Measurements from ENCODE around the gene TEX54.

DNA sequence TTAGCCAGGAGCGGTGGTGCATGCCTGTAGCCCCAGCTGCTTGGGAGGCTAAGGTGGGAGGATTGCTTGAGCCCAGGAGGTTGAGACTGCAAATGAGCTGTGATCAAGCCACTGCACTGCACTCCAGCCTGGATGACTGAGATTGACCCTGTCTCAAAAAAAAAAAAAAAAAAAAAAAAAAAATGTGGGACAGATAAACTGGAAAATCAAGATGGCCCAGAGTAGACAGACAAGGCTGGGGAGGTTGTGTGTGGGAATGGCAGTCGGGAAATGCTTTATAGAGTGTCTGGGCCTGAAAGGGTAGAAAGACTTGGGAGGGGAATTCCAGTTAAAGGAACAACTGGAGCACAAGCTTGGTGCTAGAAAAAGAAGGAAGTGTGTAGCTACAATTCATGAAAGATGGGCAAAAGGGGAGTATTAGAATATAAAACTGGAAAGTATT lies 24.9 kb upstream of the TEX54 start:
- no peak for TF ChIP-seq EP300 (IDR thresholded peaks at IDR 0.05)
- TF ChIP-seq CTCF (IDR thresholded peaks at IDR 0.05) = no peak
- no peak for TF ChIP-seq POLR2A (IDR thresholded peaks at IDR 0.05)
